Liver (tissue), 9 donors: ENCODE data around the gene PDGFD. TPM values are rescaled to one million over a fixed set of nuclear protein-coding genes. Genes with fewer than 3 reads are reported as not detected.

Experiments used
- DNase-seq: peaks from one replicate; pipeline ENCODE4 v3.0.0-alpha.2; 2017; ENCODE audit warnings: low spot score
- H3K27ac ChIP-seq, 2 donors: one replicate each; pipeline ENCODE4 v1.7.0; 2013; ENCODE audit warnings: inconsistent platforms in 2 of 2, low read length in 2 of 2, control low read depth in 1 of 2, low read depth in 1 of 2, mild to moderate bottlenecking in 1 of 2
- H3K27me3 ChIP-seq, 4 donors: one replicate each; pipeline versions ENCODE4 v1.6.1 to v1.7.0; 2013; ENCODE audit warnings: low read length in 3 of 4, inconsistent platforms in 1 of 4, mild to moderate bottlenecking in 1 of 4, moderate library complexity in 1 of 4; ENCODE audit not compliant: control insufficient read depth in 4 of 4, insufficient read depth in 4 of 4
- H3K36me3 ChIP-seq, 4 donors: one replicate each; pipeline versions ENCODE4 v1.6.1 to v1.7.0; 2013; ENCODE audit warnings: low read length in 3 of 4, mild to moderate bottlenecking in 3 of 4, low read depth in 1 of 4, moderate library complexity in 1 of 4; ENCODE audit not compliant: control insufficient read depth in 4 of 4, insufficient read depth in 3 of 4
- H3K4me1 ChIP-seq, 4 donors: one replicate each; pipeline versions ENCODE4 v1.6.1 to v1.7.0; 2013; ENCODE audit warnings: low read length in 3 of 4, mild to moderate bottlenecking in 3 of 4, moderate library complexity in 1 of 4; ENCODE audit not compliant: control insufficient read depth in 4 of 4, insufficient read depth in 4 of 4
- H3K4me3 ChIP-seq, 3 donors: one replicate each; pipeline versions ENCODE4 v1.6.1 to v1.7.0; 2013; ENCODE audit warnings: low read length in 3 of 3, control low read depth in 1 of 3, low read depth in 1 of 3, mild to moderate bottlenecking in 1 of 3
- H3K9ac ChIP-seq, 2 donors: one replicate each; pipeline ENCODE4 v1.7.0; 2013; ENCODE audit warnings: low read length in 2 of 2, mild to moderate bottlenecking in 2 of 2, moderate library complexity in 2 of 2, control low read depth in 1 of 2, low read depth in 1 of 2
- H3K9me3 ChIP-seq, 4 donors: one replicate each; pipeline versions ENCODE4 v1.6.1 to v1.7.0; 2013; ENCODE audit warnings: low read length in 3 of 4; ENCODE audit not compliant: control insufficient read depth in 4 of 4
- ATF3 ChIP-seq: IDR thresholded peaks from 2 replicates; pipeline ENCODE4 v1.6.1; 2016; ENCODE audit warnings: antibody characterized with exemption
- GABPA ChIP-seq, 2 donors: IDR thresholded peaks in 1 of 2; conservative IDR thresholded peaks in 1 of 2; 2 replicates each; pipeline ENCODE4 v1.6.1; 2016; ENCODE audit warnings: antibody characterized with exemption in 2 of 2, mild to moderate bottlenecking in 1 of 2, moderate library complexity in 1 of 2
- HNF4A ChIP-seq, 2 donors: conservative IDR thresholded peaks; 2 replicates each; pipeline ENCODE4 v1.6.1; 2016; ENCODE audit warnings: antibody characterized with exemption in 2 of 2, mild to moderate bottlenecking in 2 of 2
- HNF4G ChIP-seq: IDR thresholded peaks from 2 replicates; pipeline ENCODE4 v1.6.1; 2016; ENCODE audit warnings: antibody characterized with exemption
- JUND ChIP-seq, 2 donors: IDR thresholded peaks; 2 replicates each; pipeline ENCODE4 v1.6.1; 2016; ENCODE audit warnings: antibody characterized with exemption in 2 of 2
- MAX ChIP-seq: IDR thresholded peaks from 2 replicates; pipeline ENCODE4 v1.6.1; 2016; ENCODE audit warnings: antibody characterized with exemption
- NR2F2 ChIP-seq: IDR thresholded peaks from 2 replicates; pipeline ENCODE4 v1.6.1; 2016; ENCODE audit warnings: antibody characterized with exemption
- RAD21 ChIP-seq, 2 donors: IDR thresholded peaks; 2 replicates each; pipeline ENCODE4 v1.6.1; 2016; ENCODE audit warnings: antibody characterized with exemption in 2 of 2, mild to moderate bottlenecking in 2 of 2
- REST ChIP-seq: IDR thresholded peaks from 2 replicates; pipeline ENCODE4 v1.6.1; 2016; ENCODE audit warnings: antibody characterized with exemption, mild to moderate bottlenecking
- RXRA ChIP-seq, 2 donors: IDR thresholded peaks; 2 replicates each; pipeline ENCODE4 v1.6.1; 2017 to 2018; ENCODE audit warnings: antibody characterized with exemption in 2 of 2, mild to moderate bottlenecking in 1 of 2
- SP1 ChIP-seq: IDR thresholded peaks from 2 replicates; pipeline ENCODE4 v1.6.1; 2018; ENCODE audit warnings: antibody characterized with exemption, mild to moderate bottlenecking
- YY1 ChIP-seq: IDR thresholded peaks from 2 replicates; pipeline ENCODE4 v1.6.1; 2016; ENCODE audit warnings: antibody characterized with exemption, mild to moderate bottlenecking
- ZBTB33 ChIP-seq: IDR thresholded peaks from 2 replicates; pipeline ENCODE4 v1.6.1; 2016; ENCODE audit warnings: antibody characterized with exemption
- WGBS: extraction: QIAGEN DNeasy Blood & Tissue Kit; methylation state at CpG from one replicate; pipeline ENCODE4 v1.1.7; 2013; 5-methylcytosine and 5-hydroxymethylcytosine counted together
- polyA plus RNA-seq, 2 donors: library from polyadenylated mRNA; stranded (reverse) in 1 of 2; unstranded in 1 of 2; fragments of 200-250 nt in 1 of 2; fragments of >200 nt in 1 of 2; fragmentation: Nextera tagmentation in 1 of 2; extraction: Ambion mirVana in 1 of 2; gene quantifications; one replicate each; pipeline versions ENCODE4 v1.2.1 to v1.2.3, GENCODE V29; 2013 to 2015
- total RNA-seq, 2 donors: library from RNA; depleted of rRNA; stranded (reverse); fragments of >200 nt; gene quantifications; one replicate each; pipeline ENCODE4 v1.2.3, GENCODE V29; 2014
- donor health status: healthy.
- donor health status: healthy.
- donor health status: healthy.
- donor health status: healthy.
- donor health status: healthy.

Gene PDGFD
- total and polyA plus RNA-seq, 4 donors, result 1.0 to 3.3 (median 2.1) TPM

GRCh38 chr11:104113541-104113940, 50.4 kb downstream of the PDGFD start:
- H3K9me3 ChIP-seq, result peaks cover 0 to 2% (median under 1%) of the 10 kb centered on the region in 4 donors
- no peak for DNase-seq
- no peaks in the 10 kb centered on the region for H3K27me3 ChIP-seq
- H3K4me3 ChIP-seq, result no peak overlapping the region
- TF ChIP-seq SP1 (no peak), ATF3 (no peak), REST (no peak), HNF4A (conservative IDR thresholded peaks at IDR 0.05) (no peak), YY1 (no peak), JUND (IDR thresholded peaks at IDR 0.05) (no peak), RAD21 (IDR thresholded peaks at IDR 0.05) (no peak), MAX (no peak), ZBTB33 (no peak), NR2F2 (no peak)
- H3K4me1 ChIP-seq, result no peaks in the 10 kb centered on the region
- no peak overlapping the region for H3K27ac ChIP-seq
- H3K9ac ChIP-seq, result no peak overlapping the region
- H3K36me3 ChIP-seq, result no peaks in the 10 kb centered on the region
- WGBS, result 78% methylated on average over 2 of the region's 2 CpGs

GRCh38 chr11:104106136-104106754, 57.7 kb downstream of the PDGFD start:
- 77% methylated on average over 5 of the region's 5 CpGs for WGBS
- H3K4me3 ChIP-seq, result no peak overlapping the region
- H3K4me1 ChIP-seq, result no peaks in the 10 kb centered on the region

More at GRCh38 chr11:104106136-104106754, 57.7 kb downstream of the PDGFD start:
- Histone ChIP-seq H3K9ac (no peak overlapping the region), H3K36me3 (no peaks in the 10 kb centered on the region), H3K9me3 (no peaks in the 10 kb centered on the region), H3K27me3 (no peaks in the 10 kb centered on the region), H3K27ac (no peak overlapping the region)
- TF ChIP-seq HNF4G, result no peak
- no peak for TF ChIP-seq ATF3
- no peak for TF ChIP-seq RXRA (IDR thresholded peaks at IDR 0.05)
- TF ChIP-seq GABPA (IDR thresholded peaks at IDR 0.05 in 1 of 2, conservative IDR thresholded peaks at IDR 0.05 in 1 of 2), result no peak
- TF ChIP-seq MAX, result no peak
- TF ChIP-seq REST, result no peak
- no peak for DNase-seq
